ENCODE results near the gene MACROD1. TPM values are rescaled to one million over a fixed set of nuclear protein-coding genes. Genes with fewer than 3 reads are reported as not detected.
"Not testable (repeated sequence)": the region's sequence is repeated elsewhere in the genome, so short reads cannot be mapped to it uniquely, and the experiment has no call there.

Gene MACROD1
- total RNA-seq, 1 experiment from 2014 or later: 4.7 TPM

GRCh38 chr11:64058494-64058893 is 107.4 kb downstream of the MACROD1 start:
- no peak for DNase-seq (ENCODE audit: low spot score)

DNA sequence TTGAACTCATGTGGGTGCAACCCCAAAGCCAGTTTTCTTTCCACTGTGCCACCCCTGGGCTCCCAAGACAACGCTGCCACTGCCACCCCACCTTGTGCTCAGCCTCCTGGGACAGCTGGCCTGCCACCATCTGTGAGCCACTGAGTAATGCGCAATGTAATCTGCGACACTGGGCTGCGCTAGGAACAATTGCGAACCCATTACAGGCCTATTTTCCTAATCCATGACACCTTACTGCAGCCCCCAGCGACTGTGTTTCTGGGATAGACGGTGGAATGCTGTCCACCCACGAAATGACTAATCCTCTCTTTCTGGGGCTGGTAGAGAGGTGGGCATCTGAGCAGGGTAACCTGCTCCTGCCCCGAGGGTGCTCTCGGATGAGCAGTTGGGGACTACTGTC is 108.0 kb downstream of the MACROD1 start:
- no peak for DNase-seq (ENCODE audit: low spot score)

- no peak for DNase-seq (ENCODE audit: low spot score)
Observed at GRCh38 chr11:64056861-64057260, 109.1 kb downstream of the MACROD1 start.

GRCh38 chr11:64056213-64056785 is 109.6 kb downstream of the MACROD1 start:
- DNase-seq (ENCODE audit: low spot score): no peak

GRCh38 chr11:64055077-64055476 is 110.8 kb downstream of the MACROD1 start:
- DNase-seq (ENCODE audit: low spot score): no peak

DNA sequence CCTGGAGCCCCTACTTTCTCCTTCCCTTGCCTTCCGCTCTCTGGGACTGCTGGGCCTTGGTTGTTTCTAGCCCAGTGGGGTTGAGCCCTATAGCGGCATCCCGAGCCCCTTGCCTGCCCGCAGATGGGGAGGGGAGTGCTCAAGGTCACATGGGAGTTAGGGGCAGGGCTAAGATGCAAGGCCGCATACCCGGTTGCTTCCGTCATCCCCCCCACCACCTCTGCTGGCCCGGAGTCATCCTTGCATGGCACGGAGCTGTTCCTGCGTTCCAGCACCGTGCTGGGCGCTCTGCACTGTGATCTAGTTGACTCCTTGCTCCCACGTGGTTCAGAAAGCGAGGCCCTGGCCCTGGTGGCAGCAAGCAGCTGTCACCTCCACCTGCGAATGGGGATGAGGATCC is 112.2 kb downstream of the MACROD1 start:
- DNase-seq (ENCODE audit: low spot score): no peak

- no peak for DNase-seq (ENCODE audit: low spot score)
Observed at GRCh38 chr11:64052938-64053622, 112.8 kb downstream of the MACROD1 start.

GRCh38 chr11:64052436-64052835 is 113.5 kb downstream of the MACROD1 start:
- DNase-seq (ENCODE audit: low spot score): no peak

DNA sequence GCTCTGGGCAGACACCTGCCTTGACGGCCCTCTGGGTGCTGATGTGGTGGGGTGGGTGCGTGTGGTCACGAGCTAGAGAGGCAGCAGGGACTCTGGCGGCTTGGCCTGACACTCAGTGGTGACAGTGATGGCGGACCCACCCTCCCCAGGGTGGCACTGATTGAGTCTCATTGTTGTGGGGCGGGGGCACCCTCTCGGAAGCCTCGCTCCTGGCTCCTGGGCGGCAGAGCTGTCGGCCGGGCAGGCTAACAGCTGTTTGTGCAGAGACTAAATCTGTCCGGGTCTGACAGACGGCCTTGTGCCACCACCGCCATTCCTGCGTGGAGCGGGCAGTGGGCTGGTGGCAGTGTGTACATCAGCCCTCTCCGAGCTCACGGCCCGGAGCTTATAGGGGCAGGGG is 114.6 kb downstream of the MACROD1 start:
- DNase-seq (ENCODE audit: low spot score): no peak

GRCh38 chr11:64049509-64049908 is 116.4 kb downstream of the MACROD1 start:
- DNase-seq (ENCODE audit: low spot score): no peak

- DNase-seq (ENCODE audit: low spot score): no peak
Observed at GRCh38 chr11:64048042-64048854, 117.7 kb downstream of the MACROD1 start.

DNA sequence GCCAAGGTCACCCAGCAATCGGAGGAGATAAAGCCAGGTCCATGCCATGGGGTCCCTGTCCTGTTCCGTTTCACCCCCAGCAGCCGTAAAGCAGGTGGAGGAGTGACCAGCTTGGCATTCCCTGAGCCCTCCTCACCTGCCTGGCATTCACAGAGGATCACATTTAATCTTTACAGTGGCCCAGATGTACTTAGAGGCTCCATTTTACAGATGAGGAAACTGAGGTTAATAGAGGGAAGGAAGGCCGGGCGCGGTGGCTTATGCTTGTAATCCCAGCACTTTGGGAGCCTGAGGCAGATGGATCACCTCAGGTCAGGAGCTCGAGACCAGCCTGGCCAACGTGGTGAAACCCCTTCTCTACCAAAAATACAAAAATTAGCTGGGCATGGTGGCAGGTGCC is 118.5 kb downstream of the MACROD1 start:
- not testable (repeated sequence) for DNase-seq (ENCODE audit: low spot score)

DNA sequence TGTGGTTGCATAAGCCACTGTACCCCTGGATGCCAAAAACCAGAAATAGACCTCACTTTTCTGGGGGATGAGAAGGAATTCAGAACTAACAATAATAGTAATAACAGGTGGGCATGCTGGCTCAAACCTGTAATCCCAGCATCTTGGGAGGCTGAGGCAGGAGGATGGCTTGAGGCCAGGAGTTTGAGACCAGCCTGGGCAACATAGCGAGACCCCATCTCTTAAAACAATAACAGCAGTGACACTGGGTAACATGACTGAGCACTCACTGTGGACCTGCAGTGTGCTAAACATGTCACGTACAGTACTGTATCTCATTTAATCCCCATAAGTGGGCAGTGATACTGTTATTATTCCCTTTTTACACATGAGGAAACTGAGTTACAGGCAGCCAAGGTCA is 120.2 kb downstream of the MACROD1 start:
- no peak for DNase-seq (ENCODE audit: low spot score)

DNA sequence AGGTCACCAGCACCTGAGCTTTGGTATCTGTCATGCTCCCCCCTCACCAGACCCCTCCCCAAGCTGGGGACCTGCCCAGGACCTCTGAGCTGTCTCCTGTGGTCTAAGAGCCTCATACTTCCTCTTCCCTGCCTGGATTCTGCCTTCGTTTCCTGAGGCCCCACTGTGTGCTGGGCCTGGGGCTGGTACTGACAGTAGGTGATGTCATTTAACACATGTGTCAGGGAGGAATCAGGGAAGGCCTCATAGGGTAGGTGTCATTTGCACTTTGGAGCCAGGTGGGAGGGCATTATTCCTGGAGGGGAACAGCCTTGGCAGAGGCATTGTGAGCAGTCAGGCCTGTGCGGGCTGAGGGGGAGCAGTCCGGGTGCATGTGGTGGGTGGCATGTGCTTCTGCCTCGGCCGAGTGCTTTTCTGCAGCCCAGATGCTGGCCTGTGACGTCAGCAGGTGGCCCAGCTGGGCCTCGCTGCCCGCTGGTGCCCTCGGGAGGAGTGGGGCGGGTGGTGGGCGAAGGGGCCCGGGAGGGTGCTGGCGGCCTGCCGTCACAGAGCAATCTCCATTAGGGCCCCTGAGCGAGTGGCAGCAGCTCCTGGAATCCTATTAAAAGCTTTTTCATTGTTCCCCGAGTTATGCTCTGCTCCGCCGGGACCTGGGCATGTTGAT is 121.1 kb downstream of the MACROD1 start:
- no peak for DNase-seq (ENCODE audit: low spot score)

GRCh38 chr11:64043545-64043944 is 122.4 kb downstream of the MACROD1 start:
- no peak for DNase-seq (ENCODE audit: low spot score)

DNA sequence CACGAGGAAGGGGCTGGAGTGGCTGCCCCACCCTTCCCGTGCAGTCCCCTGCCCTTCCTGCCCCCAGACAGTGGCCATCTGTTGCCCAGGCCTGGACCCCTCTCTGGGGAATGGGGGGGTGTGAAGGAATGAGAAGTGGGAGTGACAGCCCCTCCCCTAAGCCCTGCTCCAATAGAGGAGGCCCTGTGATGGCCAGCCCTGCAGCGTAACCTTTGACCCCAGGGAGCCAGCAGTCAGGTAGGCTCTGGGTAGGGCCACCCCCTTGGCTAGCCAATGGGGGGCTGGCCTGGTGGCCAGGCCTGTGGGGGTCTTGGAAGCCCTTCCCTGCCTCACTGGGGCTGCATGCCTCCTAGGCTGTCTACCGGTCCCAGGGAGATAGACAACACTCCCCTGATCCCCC is 123.6 kb downstream of the MACROD1 start:
- no peak for DNase-seq (ENCODE audit: low spot score)

DNA sequence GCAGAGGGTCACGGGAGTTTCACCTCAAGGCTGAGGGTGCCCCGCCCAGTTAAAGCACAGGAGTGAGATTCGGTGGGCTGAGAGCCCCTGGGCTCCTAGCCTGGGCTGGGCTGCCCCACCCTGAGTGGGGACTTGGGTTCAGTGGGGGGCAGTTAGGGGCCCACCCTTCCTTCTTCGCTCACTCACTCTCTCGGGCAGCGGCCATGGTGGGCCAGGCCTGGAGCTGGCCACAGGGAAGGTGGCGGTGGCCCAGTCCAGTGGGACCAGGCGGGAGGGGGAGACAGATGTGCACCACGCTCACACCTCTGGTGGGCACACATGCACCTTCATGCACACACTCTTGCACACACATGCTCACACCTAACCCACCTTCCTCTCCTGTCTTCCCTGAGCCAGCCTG is 124.1 kb downstream of the MACROD1 start:
- DNase-seq (ENCODE audit: low spot score): no peak

DNA sequence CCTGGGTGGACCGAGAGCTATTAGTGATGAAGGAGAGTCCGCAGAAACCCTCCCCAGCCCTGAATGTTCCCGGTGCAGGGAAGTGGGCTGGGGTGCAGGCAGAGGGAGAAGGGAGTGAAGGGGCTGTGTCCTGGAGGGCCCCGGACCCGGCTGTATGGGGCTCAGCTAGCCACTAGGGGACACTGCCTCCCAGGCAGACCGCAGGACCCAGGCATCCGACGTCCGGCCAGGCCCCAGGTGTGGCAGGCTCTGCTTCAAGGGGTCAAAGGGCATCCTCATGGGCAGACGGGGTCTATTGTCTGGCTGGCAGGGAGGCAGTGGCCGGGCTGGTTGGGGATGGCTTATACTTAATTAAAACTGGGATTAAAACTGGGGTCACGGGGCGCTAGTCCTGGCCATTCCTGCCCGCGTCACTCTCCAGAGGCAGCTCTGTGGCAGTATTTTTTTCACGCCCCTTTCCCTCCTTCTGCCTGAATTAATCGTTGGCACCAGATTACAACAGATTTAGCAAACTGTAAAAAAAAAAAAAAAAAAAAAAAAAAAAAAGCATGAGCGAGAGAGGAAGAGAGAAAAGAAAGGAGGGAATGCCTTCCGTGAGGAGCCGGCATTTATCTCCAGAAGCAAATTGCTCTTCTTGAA is 125.1 kb downstream of the MACROD1 start:
- DNase-seq (ENCODE audit: low spot score): no peak

- no peak for DNase-seq (ENCODE audit: low spot score)
Observed at GRCh38 chr11:64039012-64039665, 126.8 kb downstream of the MACROD1 start.

- no peak for DNase-seq (ENCODE audit: low spot score)
Observed at GRCh38 chr11:64038500-64038899, 127.4 kb downstream of the MACROD1 start.

- DNase-seq (ENCODE audit: low spot score): no peak
Observed at GRCh38 chr11:64037027-64037634, 128.8 kb downstream of the MACROD1 start.
